IMR-90 (cell line): ENCODE measurements around the gene PLPP7. TPM values are rescaled to one million over a fixed set of nuclear protein-coding genes. Genes with fewer than 3 reads are reported as not detected.

ENCODE experiments used
- ATAC-seq: fragments of 200-7000 bp; cut with Tn5 transposase; 2 replicates; pipeline ENCODE4 v1.9.1; 2020; ENCODE audit warnings: low read depth, mild to moderate bottlenecking, moderate library complexity
- BruUV-seq: library from RNA; stranded (reverse); fragments of 400-500 nt; replicated peaks from 2 replicates; lab custom pipeline; 2021; lab: Mats Ljungman, UMichigan
- CTCF ChIA-PET: fragments of 300-600 bp; formaldehyde crosslinking; extraction: SDS; loops from one replicate; lab custom pipeline; 2021; ENCODE audit warnings: antibody characterized with exemption; lab: Yijun Ruan, JAX
- POLR2A ChIA-PET: fragments of 300-600 bp; sonication (Branson Sonifier 250); formaldehyde crosslinking; loops from one replicate; lab custom pipeline; 2022; ENCODE audit warnings: antibody characterized with exemption; ENCODE audit not compliant: unreplicated experiment; lab: Charles Lee
- DNase-seq: peaks from one replicate; pipeline ENCODE4 v3.0.0; 2013
- H2AFZ ChIP-seq: replicated peaks from 2 replicates; pipeline ENCODE3; 2013; ENCODE audit warnings: low read length, mild to moderate bottlenecking; ENCODE audit not compliant: poor library complexity
- H2AK5ac ChIP-seq: 2 replicates; pipeline ENCODE4 v1.6.1; 2013; ENCODE audit warnings: low read depth, low read length, inconsistent platforms
- H2AK9ac ChIP-seq: replicated peaks from 2 replicates; pipeline ENCODE3; 2013; ENCODE audit warnings: mild to moderate bottlenecking, low read depth, low read length, moderate library complexity; ENCODE audit not compliant: poor library complexity
- H2BK120ac ChIP-seq: 2 replicates; pipeline ENCODE4 v1.6.1; 2013; ENCODE audit warnings: low read depth, low read length, inconsistent platforms
- H2BK15ac ChIP-seq: 3 replicates; pipeline ENCODE4 v1.6.1; 2013; ENCODE audit warnings: low read depth, low read length, inconsistent platforms
- H2BK20ac ChIP-seq: 2 replicates; pipeline ENCODE4 v1.6.1; 2013; ENCODE audit warnings: low read depth, mild to moderate bottlenecking, inconsistent platforms, low read length, moderate library complexity
- H2BK5ac ChIP-seq: 2 replicates; pipeline ENCODE4 v1.6.1; 2013; ENCODE audit warnings: mild to moderate bottlenecking, low read depth, low read length, inconsistent platforms; ENCODE audit not compliant: poor library complexity, severe bottlenecking
- H3K14ac ChIP-seq: replicated peaks from 2 replicates; pipeline ENCODE4 v1.6.1; 2013; ENCODE audit warnings: low read depth, low read length, inconsistent platforms
- H3K18ac ChIP-seq: 2 replicates; pipeline ENCODE4 v1.6.1; 2013; ENCODE audit warnings: low read depth, low read length, control low read depth
- H3K23ac ChIP-seq: 2 replicates; pipeline ENCODE4 v1.6.1; 2013; ENCODE audit warnings: low read depth, low read length, inconsistent platforms
- H3K27ac ChIP-seq: 2 replicates; pipeline ENCODE4 v1.5.1; 2013; ENCODE audit warnings: mild to moderate bottlenecking, control low read depth, low read length; ENCODE audit not compliant: insufficient read depth
- H3K27me3 ChIP-seq: 2 replicates; pipeline ENCODE4 v1.6.1; 2013; ENCODE audit warnings: low read length; ENCODE audit not compliant: control insufficient read depth, insufficient read depth
- H3K36me3 ChIP-seq: 2 replicates; pipeline ENCODE4 v1.6.1; 2013; ENCODE audit warnings: low read length, mixed read lengths; ENCODE audit not compliant: control insufficient read depth, insufficient read depth
- H3K4ac ChIP-seq: 2 replicates; pipeline ENCODE4 v1.6.1; 2013; ENCODE audit warnings: low read depth, low read length, inconsistent platforms
- H3K4me1 ChIP-seq: 2 replicates; pipeline ENCODE4 v1.6.1; 2013; ENCODE audit warnings: low read length, mixed read lengths; ENCODE audit not compliant: control insufficient read depth, insufficient read depth
- H3K4me2 ChIP-seq: 2 replicates; pipeline ENCODE4 v1.6.1; 2013; ENCODE audit warnings: low read depth, mild to moderate bottlenecking, control low read depth, low read length, moderate library complexity
- H3K4me3 ChIP-seq: 2 replicates; pipeline ENCODE4 v1.5.1; 2013; ENCODE audit warnings: low read depth, mild to moderate bottlenecking, control low read depth, low read length, moderate library complexity; ENCODE audit not compliant: insufficient read depth
- H3K56ac ChIP-seq: 2 replicates; pipeline ENCODE4 v1.6.1; 2013; ENCODE audit warnings: low read length, inconsistent platforms; ENCODE audit not compliant: insufficient read depth; ENCODE audit errors: extremely low read depth
- H3K79me1 ChIP-seq, 2 experiments: 2 replicates each; pipeline ENCODE4 v1.6.1; 2013; ENCODE audit warnings: low read length in 2 of 2, inconsistent platforms in 1 of 2, low read depth in 1 of 2
- H3K9ac ChIP-seq: 2 replicates; pipeline ENCODE4 v1.6.1; 2013; ENCODE audit warnings: low read depth, low read length, control low read depth
- H3K9me1 ChIP-seq: 2 replicates; pipeline ENCODE4 v1.6.1; 2013; ENCODE audit warnings: low read length, inconsistent platforms; ENCODE audit not compliant: insufficient read depth
- H3K9me3 ChIP-seq: 2 replicates; pipeline ENCODE4 v1.6.1; 2013; ENCODE audit warnings: low read length; ENCODE audit not compliant: control insufficient read depth, insufficient read depth
- H4K20me1 ChIP-seq: 2 replicates; pipeline ENCODE4 v1.6.1; 2013; ENCODE audit warnings: low read length, inconsistent platforms; ENCODE audit not compliant: insufficient read depth
- H4K5ac ChIP-seq: 2 replicates; pipeline ENCODE4 v1.6.1; 2013; ENCODE audit warnings: mild to moderate bottlenecking, low read depth, low read length, control low read depth
- H4K8ac ChIP-seq, 2 experiments: 2 replicates each; pipeline ENCODE4 v1.6.1; 2013; ENCODE audit warnings: low read depth in 2 of 2, low read length in 2 of 2, control low read depth in 1 of 2, inconsistent platforms in 1 of 2
- H4K91ac ChIP-seq: 2 replicates; pipeline ENCODE4 v1.6.1; 2013; ENCODE audit warnings: low read depth, low read length, inconsistent platforms; ENCODE audit not compliant: insufficient read depth
- BHLHE40 ChIP-seq: fragments of 150-350 bp; IDR thresholded peaks from 2 replicates; pipeline ENCODE4 v1.6.1; 2016; ENCODE audit warnings: mild to moderate bottlenecking, low read depth, low read length
- CEBPB ChIP-seq: IDR thresholded peaks from 2 replicates; pipeline ENCODE4 v1.6.1; 2012; ENCODE audit warnings: low read depth, low read length, improper control_type of control experiment
- CHD1 ChIP-seq: IDR thresholded peaks from 2 replicates; pipeline ENCODE4 v1.6.1; 2012; ENCODE audit warnings: low read depth, low read length, improper control_type of control experiment
- MAFK ChIP-seq: IDR thresholded peaks from 2 replicates; pipeline ENCODE4 v1.6.1; 2012; ENCODE audit warnings: low read depth, low read length, improper control_type of control experiment
- MAZ ChIP-seq: IDR thresholded peaks from 2 replicates; pipeline ENCODE4 v1.6.1; 2012; ENCODE audit warnings: low read depth, mild to moderate bottlenecking, low read length, improper control_type of control experiment, moderate library complexity, borderline replicate concordance
- MXI1 ChIP-seq: IDR thresholded peaks from 2 replicates; pipeline ENCODE4 v1.6.1; 2012; ENCODE audit warnings: low read depth, mild to moderate bottlenecking, low read length, moderate library complexity, borderline replicate concordance
- POLR2A ChIP-seq: IDR thresholded peaks from 2 replicates; pipeline ENCODE4 v1.6.1; 2012; ENCODE audit warnings: mild to moderate bottlenecking, low read depth, low read length
- RAD21 ChIP-seq: IDR thresholded peaks from 2 replicates; pipeline ENCODE4 v1.6.1; 2012; ENCODE audit warnings: low read length, improper control_type of control experiment
- RCOR1 ChIP-seq: IDR thresholded peaks from 2 replicates; pipeline ENCODE4 v1.6.1; 2012; ENCODE audit warnings: mild to moderate bottlenecking, low read length, improper control_type of control experiment; ENCODE audit not compliant: insufficient replicate concordance
- RFX5 ChIP-seq: IDR thresholded peaks from 2 replicates; pipeline ENCODE4 v1.8.0; 2012; ENCODE audit warnings: low read depth, mild to moderate bottlenecking, low read length, moderate library complexity
- SMC3 ChIP-seq: fragments of 150-350 bp; IDR thresholded peaks from 2 replicates; pipeline ENCODE4 v1.6.1; 2016; ENCODE audit warnings: low read depth, mild to moderate bottlenecking, antibody characterized with exemption, low read length, moderate library complexity
- USF2 ChIP-seq: fragments of 150-350 bp; IDR thresholded peaks from 2 replicates; pipeline ENCODE4 v1.6.1; 2017; ENCODE audit warnings: mild to moderate bottlenecking, antibody characterized with exemption, low read length, low read depth
- WGBS, 2 experiments: methylation state at CpG; one replicate each; pipeline versions ENCODE4 v1.1.5 to v1.1.7; 2013; ENCODE audit warnings: missing lambda C conversion rate in 2 of 2; ENCODE audit not compliant: insufficient read length in 1 of 2; ENCODE audit errors: extremely low coverage in 2 of 2; 5-methylcytosine and 5-hydroxymethylcytosine counted together
- dilution Hi-C: fragments of 300-500 bp; cut with HindIII; formaldehyde crosslinking; loops from one replicate; pipeline ENCODE4 v1.14.3; 2018; ENCODE audit warnings: low sequenced_read_pairs; ENCODE audit not compliant: unreplicated experiment
- in situ Hi-C: fragments of 300-500 bp; cut with MboI; formaldehyde crosslinking; loops from 3 replicates; pipeline ENCODE4 v1.14.3; 2019; ENCODE audit warnings: low sequenced_read_pairs, inconsistent platforms, mixed read lengths
- intact Hi-C: fragments of 100-400 bp; cut with micrococcal nuclease; formaldehyde crosslinking; loops from 2 replicates; pipeline ENCODE4 v1.10.0; 2022
- polyA plus RNA-seq, 3 experiments: library from polyadenylated mRNA; depleted of rRNA; stranded (reverse); fragments of >200 nt; gene quantifications; 2 replicates each; pipeline ENCODE4 v1.2.3, GENCODE V29; 2012; ENCODE audit warnings: low replicate concordance in 1 of 3
- total RNA-seq: library from RNA; depleted of rRNA; stranded (reverse); fragments of >200 nt; gene quantifications from 2 replicates; pipeline ENCODE4 v1.2.3, GENCODE V29; 2012
- TF ChIP-seq, protein P1 (sequence below): fragments of 150-350 bp; IDR thresholded peaks from 2 replicates; pipeline ENCODE4 v1.6.1; 2016; ENCODE audit warnings: low read depth, mild to moderate bottlenecking, low read length, moderate library complexity, borderline replicate concordance

Gene PLPP7
- total and polyA plus RNA-seq, 2 of the 4 experiments (the other 2 are of a cell fraction) = 0.54 to 1.2 TPM

DNA sequence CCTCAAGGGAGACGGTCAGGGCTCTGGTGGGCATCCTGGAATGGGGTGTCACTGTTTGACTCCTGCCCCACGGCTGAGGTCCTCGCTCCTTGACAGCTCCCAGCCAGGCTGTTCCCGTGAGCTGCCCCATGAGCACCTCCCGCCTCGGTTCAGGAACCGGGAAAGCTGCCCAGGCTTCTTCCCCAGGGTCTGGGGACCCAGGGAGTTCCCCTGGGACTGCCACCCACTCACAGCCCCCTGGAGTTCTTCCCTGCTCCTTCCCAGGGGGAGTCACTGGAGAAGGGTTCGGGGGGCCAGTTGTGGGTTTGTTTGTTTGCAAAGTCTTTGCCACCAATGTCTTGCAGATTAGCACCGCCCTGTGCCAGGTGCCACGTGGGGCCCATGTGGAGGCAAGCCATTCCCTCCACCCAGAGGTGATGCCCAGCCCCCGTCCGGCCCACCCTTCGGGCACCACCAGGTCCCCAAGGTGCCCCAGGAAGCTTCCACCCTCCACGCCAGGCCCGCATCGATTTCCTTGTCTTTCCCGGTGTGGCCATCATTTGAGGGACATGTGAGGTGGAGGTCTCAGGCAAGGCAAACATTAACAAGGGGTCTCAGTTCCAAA, 1.3 kb downstream of the PLPP7 start:
- Histone ChIP-seq H2BK15ac (no peak overlapping the region), H2BK120ac (no peak overlapping the region), H4K8ac (no peak overlapping the region), H4K20me1 (no peaks in the 10 kb centered on the region), H4K5ac (no peak overlapping the region), H2AK9ac (no peak overlapping the region), H3K9ac (no peak overlapping the region), H3K4me3 (no peak overlapping the region), H3K79me1 (no peaks in the 10 kb centered on the region), H3K14ac (no peak overlapping the region), H2AFZ (peak overlapping the region; percentile 23), H3K4ac (no peak overlapping the region), H3K23ac (no peak overlapping the region), H3K27ac (no peak overlapping the region), H3K9me3 (no peaks in the 10 kb centered on the region), H3K36me3 (no peaks in the 10 kb centered on the region), H3K9me1 (no peaks in the 10 kb centered on the region; the same call in 1 of the 2 replicates), H3K4me1 (no peaks in the 10 kb centered on the region), H2BK20ac (no peak overlapping the region), H2BK5ac (no peak overlapping the region), H3K27me3 (peaks cover 4% of the 10 kb centered on the region; the same call in 1 of the 2 replicates), H2AK5ac (no peak overlapping the region), H3K4me2 (no peak overlapping the region), H4K91ac (no peak overlapping the region), H3K56ac (no peak overlapping the region), H3K18ac (no peak overlapping the region)
- WGBS, 2 experiments = 76% methylated on average over 8 of the region's 17 CpGs; no CpG with 5 or more reads in 1 of the 2 experiments
- in situ Hi-C loops = no loop called here
- ChIA-PET CTCF (no interaction called here), POLR2A (no interaction called here)
- dilution Hi-C loops = no loop called here
- intact Hi-C loops = no loop called here
- ATAC-seq = no peak
- BruUV-seq = no TSS peak
- DNase-seq = no peak
- TF ChIP-seq RAD21 (no peak), RCOR1 (no peak), MAZ (no peak), RFX5 (no peak), MAFK (no peak), MXI1 (no peak), BHLHE40 (no peak), USF2 (no peak), CEBPB (no peak), SMC3 (no peak), CHD1 (no peak), POLR2A (no peak)
- TF ChIP-seq, protein P1, sequence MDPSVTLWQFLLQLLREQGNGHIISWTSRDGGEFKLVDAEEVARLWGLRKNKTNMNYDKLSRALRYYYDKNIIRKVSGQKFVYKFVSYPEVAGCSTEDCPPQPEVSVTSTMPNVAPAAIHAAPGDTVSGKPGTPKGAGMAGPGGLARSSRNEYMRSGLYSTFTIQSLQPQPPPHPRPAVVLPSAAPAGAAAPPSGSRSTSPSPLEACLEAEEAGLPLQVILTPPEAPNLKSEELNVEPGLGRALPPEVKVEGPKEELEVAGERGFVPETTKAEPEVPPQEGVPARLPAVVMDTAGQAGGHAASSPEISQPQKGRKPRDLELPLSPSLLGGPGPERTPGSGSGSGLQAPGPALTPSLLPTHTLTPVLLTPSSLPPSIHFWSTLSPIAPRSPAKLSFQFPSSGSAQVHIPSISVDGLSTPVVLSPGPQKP = no peak
